Right lobe of liver (tissue), 6 donors: ENCODE results near the gene PC. TPM values are rescaled to one million over a fixed set of nuclear protein-coding genes. Genes with fewer than 3 reads are reported as not detected.

Source experiments
- ATAC-seq, 4 donors: fragments of 200-7000 bp; cut with Tn5 transposase; one replicate each; pipeline ENCODE4 v1.9.1; 2020; ENCODE audit warnings: mild to moderate bottlenecking in 4 of 4, moderate library complexity in 4 of 4
- DNase-seq, 3 donors: peaks; one replicate each; pipeline ENCODE4 v3.0.0-alpha.2; 2020
- H3K27ac ChIP-seq, 3 donors: fragments of 200-600 bp; one replicate each; pipeline ENCODE4 v1.8.0; 2022
- H3K27me3 ChIP-seq, 2 donors: fragments of 200-600 bp; one replicate each; pipeline ENCODE4 v1.8.0; 2022
- H3K36me3 ChIP-seq, 4 donors: fragments of 200-600 bp; sonication (generic) in 1 of 4; one replicate each; pipeline versions ENCODE4 v1.5.1 to v1.8.0; 2017 to 2022; ENCODE audit warnings: control low read depth in 1 of 4
- H3K4me1 ChIP-seq, 4 donors: fragments of 200-600 bp; sonication (generic) in 1 of 4; one replicate each; pipeline versions ENCODE4 v1.5.1 to v1.8.0; 2017 to 2022; ENCODE audit warnings: control low read depth in 1 of 4
- H3K4me3 ChIP-seq, 3 donors: fragments of 200-600 bp; one replicate each; pipeline ENCODE4 v1.8.0; 2022
- H3K9me3 ChIP-seq, 4 donors: fragments of 200-600 bp; sonication (generic) in 1 of 4; one replicate each; pipeline versions ENCODE4 v1.5.1 to v1.8.0; 2017 to 2022; ENCODE audit warnings: control low read depth in 1 of 4
- CTCF ChIP-seq, 4 donors: fragments of 200-600 bp in 3 of 4; fragments of 450-650 bp in 1 of 4; IDR thresholded peaks; one replicate each; pipeline versions ENCODE4 v1.5.1 to v1.8.0; 2016 to 2022; ENCODE audit warnings: antibody characterized with exemption in 4 of 4, mild to moderate bottlenecking in 2 of 4
- POLR2A ChIP-seq: fragments of 450-650 bp; IDR thresholded peaks from one replicate; pipeline ENCODE4 v1.6.1; 2017; ENCODE audit warnings: antibody characterized with exemption, mild to moderate bottlenecking
- WGBS: methylation state at CpG from one replicate; pipeline ENCODE4 v1.1.6; 2018; ENCODE audit warnings: low coverage, low lambda C conversion rate; ENCODE audit not compliant: insufficient coverage; ENCODE audit errors: missing lambda C conversion rate; 5-methylcytosine and 5-hydroxymethylcytosine counted together
- intact Hi-C, 2 donors: fragments of 100-400 bp; cut with DNase I; formaldehyde crosslinking; loops; one replicate each; pipeline versions ENCODE4 v1.11.2 to v1.14.1; 2022
- total RNA-seq, 6 experiments: library from RNA; depleted of rRNA in 2 of 6; stranded (reverse); fragments of >200 nt in 2 of 6; fragmentation: NEBNext Ultra II Directional in 3 of 6; extraction: Animal tissue kit (Norgen Biotek cat#: 25700) in 3 of 6; gene quantifications; one replicate each; pipeline versions ENCODE4 v1.1.0 to v1.2.4, GENCODE V29; 2016 to 2023
- donor health status: DM: no; HTN: yes; CAD: no.
- donor health status: DM: no; HTN: no; CAD: no.
- donor health status: DM: no; HTN: no; CAD: no.
- donor health status: DM: no; HTN: yes; CAD: no.
- donor health status: DM: no; HTN: yes; CAD: no.

PC gene
- total RNA-seq, 6 experiments from 2014 or later, result 265 to 457 (median 317) TPM

GRCh38 chr11:66870131-66870530 is 88.1 kb downstream of the PC start:
- H3K4me1 ChIP-seq, result no peaks in the 10 kb centered on the region
- no peaks in the 10 kb centered on the region for H3K27me3 ChIP-seq
- ATAC-seq (no peak), DNase-seq (no peak)
- intact Hi-C loops, result no loop called here
- peaks cover 0 to 67% (median 32%) of the 10 kb centered on the region in 4 donors for H3K36me3 ChIP-seq
- TF ChIP-seq CTCF (IDR thresholded peaks at IDR 0.05) (no peak), POLR2A (no peak)
- no peak overlapping the region for H3K27ac ChIP-seq
- no peaks in the 10 kb centered on the region for H3K9me3 ChIP-seq
- no peak overlapping the region for H3K4me3 ChIP-seq
- no CpG with 5 or more reads among the region's 16 CpGs for WGBS

- no peak overlapping the region for H3K27ac ChIP-seq
- H3K4me3 ChIP-seq, result no peak overlapping the region
- ATAC-seq, result no peak
- H3K9me3 ChIP-seq, result no peaks in the 10 kb centered on the region
- WGBS, result 88% methylated on average over 5 of the region's 9 CpGs
- H3K36me3 ChIP-seq, result peaks cover 0 to 73% (median 32%) of the 10 kb centered on the region in 4 donors
- TF ChIP-seq CTCF (IDR thresholded peaks at IDR 0.05) (no peak), POLR2A (no peak)
- intact Hi-C loops, result no loop called here
- peak in 1 of 3 donors; percentile 20 for DNase-seq
- H3K4me1 ChIP-seq, result no peaks in the 10 kb centered on the region
- no peaks in the 10 kb centered on the region for H3K27me3 ChIP-seq
Observed at GRCh38 chr11:66869567-66869870, 88.7 kb downstream of the PC start.

GRCh38 chr11:66868726-66869566 is 89.2 kb downstream of the PC start:
- no peak overlapping the region for H3K4me3 ChIP-seq
- peaks cover 0 to 79% (median 33%) of the 10 kb centered on the region in 4 donors for H3K36me3 ChIP-seq
- intact Hi-C loops, result no loop called here
- H3K4me1 ChIP-seq, result no peaks in the 10 kb centered on the region
- WGBS, result 16% methylated on average over 3 of the region's 27 CpGs
- DNase-seq, result peak in 2 of 3 donors; percentile 52 to 60
- ATAC-seq, result peak; percentile 4 to 49 (median 32)
- no peak overlapping the region for H3K27ac ChIP-seq
- no peaks in the 10 kb centered on the region for H3K9me3 ChIP-seq
- H3K27me3 ChIP-seq, result no peaks in the 10 kb centered on the region
- TF ChIP-seq CTCF (IDR thresholded peaks at IDR 0.05) (peak in 3 of 4 donors; percentile 21 to 26 (median 23)), POLR2A (no peak)

GRCh38 chr11:66868082-66868725 is 90.0 kb downstream of the PC start:
- intact Hi-C loops, result no loop called here
- no peak overlapping the region for H3K27ac ChIP-seq
- ATAC-seq, result no peak
- no peaks in the 10 kb centered on the region for H3K9me3 ChIP-seq
- TF ChIP-seq POLR2A (no peak), CTCF (IDR thresholded peaks at IDR 0.05) (no peak)
- no peak overlapping the region for H3K4me3 ChIP-seq
- no peak for DNase-seq
- H3K27me3 ChIP-seq, result no peaks in the 10 kb centered on the region
- H3K36me3 ChIP-seq, result peaks cover 0 to 87% (median 36%) of the 10 kb centered on the region in 4 donors
- no peaks in the 10 kb centered on the region for H3K4me1 ChIP-seq
- WGBS, result 83% methylated on average over 9 of the region's 13 CpGs
